Measurements from ENCODE around the gene ZNRF2.
A peak's percentile ranks its signal among the peaks of the same experiment; 100 is the strongest.
"Not testable (repeated sequence)": the region's sequence is repeated elsewhere in the genome, so short reads cannot be mapped to it uniquely, and the experiment has no call there.

ZNRF2 gene

GRCh38 chr7:30279653-30279904 is 4.8 kb upstream of the ZNRF2 start:
- Histone ChIP-seq H3K27ac (ENCODE audit: low read length) (no peak overlapping the region), H3K9ac (ENCODE audit: low read length) (no peak overlapping the region), H3K4me3 (ENCODE audit: low read length) (no peak overlapping the region), H3K9me3 (ENCODE audit: control insufficient read depth, low read depth, low read length) (no peaks in the 10 kb centered on the region), H3K36me3 (ENCODE audit: control insufficient read depth, low read depth, low read length) (no peaks in the 10 kb centered on the region), H3K27me3 (ENCODE audit: control insufficient read depth, insufficient read depth, low read length) (no peaks in the 10 kb centered on the region), H3K4me1 (ENCODE audit: control insufficient read depth, low read depth, low read length) (peaks cover 6% of the 10 kb centered on the region)

GRCh38 chr7:30280631-30281030 is 3.8 kb upstream of the ZNRF2 start:
- Histone ChIP-seq H3K9me3 (ENCODE audit: control insufficient read depth, low read depth, low read length) (no peaks in the 10 kb centered on the region), H3K4me1 (ENCODE audit: control insufficient read depth, low read depth, low read length) (peaks cover 6% of the 10 kb centered on the region), H3K27ac (ENCODE audit: low read length) (no peak overlapping the region), H3K4me3 (ENCODE audit: low read length) (no peak overlapping the region), H3K36me3 (ENCODE audit: control insufficient read depth, low read depth, low read length) (no peaks in the 10 kb centered on the region), H3K27me3 (ENCODE audit: control insufficient read depth, insufficient read depth, low read length) (no peaks in the 10 kb centered on the region), H3K9ac (ENCODE audit: low read length) (no peak overlapping the region)

- Histone ChIP-seq H3K4me1 (ENCODE audit: control insufficient read depth, low read depth, low read length) (peaks cover 8% of the 10 kb centered on the region), H3K27me3 (ENCODE audit: control insufficient read depth, insufficient read depth, low read length) (no peaks in the 10 kb centered on the region), H3K4me3 (ENCODE audit: low read length) (no peak overlapping the region), H3K36me3 (ENCODE audit: control insufficient read depth, low read depth, low read length) (no peaks in the 10 kb centered on the region), H3K9ac (ENCODE audit: low read length) (no peak overlapping the region), H3K9me3 (ENCODE audit: control insufficient read depth, low read depth, low read length) (no peaks in the 10 kb centered on the region), H3K27ac (ENCODE audit: low read length) (no peak overlapping the region)
These were observed 3.1 kb upstream of the ZNRF2 start for GRCh38 chr7:30281263-30281662.

GRCh38 chr7:30281791-30282190 is 2.6 kb upstream of the ZNRF2 start:
- Histone ChIP-seq H3K9me3 (ENCODE audit: control insufficient read depth, low read depth, low read length) (no peaks in the 10 kb centered on the region), H3K27me3 (ENCODE audit: control insufficient read depth, insufficient read depth, low read length) (no peaks in the 10 kb centered on the region), H3K4me3 (ENCODE audit: low read length) (no peak overlapping the region), H3K9ac (ENCODE audit: low read length) (no peak overlapping the region), H3K27ac (ENCODE audit: low read length) (no peak overlapping the region), H3K4me1 (ENCODE audit: control insufficient read depth, low read depth, low read length) (peaks cover 13% of the 10 kb centered on the region), H3K36me3 (ENCODE audit: control insufficient read depth, low read depth, low read length) (no peaks in the 10 kb centered on the region)

GRCh38 chr7:30282735-30283134 is 1.7 kb upstream of the ZNRF2 start:
- H3K4me1 ChIP-seq (ENCODE audit: control insufficient read depth, low read depth, low read length), result peaks cover 20% of the 10 kb centered on the region
- no peaks in the 10 kb centered on the region for H3K36me3 ChIP-seq (ENCODE audit: control insufficient read depth, low read depth, low read length)
- H3K9ac ChIP-seq (ENCODE audit: low read length), result no peak overlapping the region
- no peaks in the 10 kb centered on the region for H3K27me3 ChIP-seq (ENCODE audit: control insufficient read depth, insufficient read depth, low read length)
- no peak overlapping the region for H3K4me3 ChIP-seq (ENCODE audit: low read length)
- H3K9me3 ChIP-seq (ENCODE audit: control insufficient read depth, low read depth, low read length), result no peaks in the 10 kb centered on the region
- H3K27ac ChIP-seq (ENCODE audit: low read length), result no peak overlapping the region

GRCh38 chr7:30285067-30285535 is 704 bp downstream of the ZNRF2 start:
- H3K4me3 ChIP-seq (ENCODE audit: low read length), result peak overlapping the region; percentile 86
- no peak overlapping the region for H3K27ac ChIP-seq (ENCODE audit: low read length)
- peaks cover 20% of the 10 kb centered on the region for H3K4me1 ChIP-seq (ENCODE audit: control insufficient read depth, low read depth, low read length)
- no peaks in the 10 kb centered on the region for H3K36me3 ChIP-seq (ENCODE audit: control insufficient read depth, low read depth, low read length)
- H3K27me3 ChIP-seq (ENCODE audit: control insufficient read depth, insufficient read depth, low read length), result no peaks in the 10 kb centered on the region
- no peaks in the 10 kb centered on the region for H3K9me3 ChIP-seq (ENCODE audit: control insufficient read depth, low read depth, low read length)
- H3K9ac ChIP-seq (ENCODE audit: low read length), result peak overlapping the region; percentile 48

- H3K4me1 ChIP-seq (ENCODE audit: control insufficient read depth, low read depth, low read length), result peaks cover 20% of the 10 kb centered on the region
- H3K36me3 ChIP-seq (ENCODE audit: control insufficient read depth, low read depth, low read length), result no peaks in the 10 kb centered on the region
- peak overlapping the region; percentile 86 for H3K4me3 ChIP-seq (ENCODE audit: low read length)
- no peaks in the 10 kb centered on the region for H3K9me3 ChIP-seq (ENCODE audit: control insufficient read depth, low read depth, low read length)
- H3K27me3 ChIP-seq (ENCODE audit: control insufficient read depth, insufficient read depth, low read length), result no peaks in the 10 kb centered on the region
- no peak overlapping the region for H3K27ac ChIP-seq (ENCODE audit: low read length)
- H3K9ac ChIP-seq (ENCODE audit: low read length), result peak overlapping the region; percentile 50
These were observed 1.3 kb downstream of the ZNRF2 start for GRCh38 chr7:30285536-30286284.

GRCh38 chr7:30286749-30287148 is 2.4 kb downstream of the ZNRF2 start:
- Histone ChIP-seq H3K27ac (ENCODE audit: low read length) (no peak overlapping the region), H3K9ac (ENCODE audit: low read length) (peak overlapping the region; percentile 50), H3K9me3 (ENCODE audit: control insufficient read depth, low read depth, low read length) (no peaks in the 10 kb centered on the region), H3K27me3 (ENCODE audit: control insufficient read depth, insufficient read depth, low read length) (no peaks in the 10 kb centered on the region), H3K4me1 (ENCODE audit: control insufficient read depth, low read depth, low read length) (peaks cover 16% of the 10 kb centered on the region), H3K4me3 (ENCODE audit: low read length) (peak overlapping the region; percentile 86), H3K36me3 (ENCODE audit: control insufficient read depth, low read depth, low read length) (no peaks in the 10 kb centered on the region)

- H3K36me3 ChIP-seq (ENCODE audit: control insufficient read depth, low read depth, low read length); H3K27ac ChIP-seq (ENCODE audit: low read length); H3K9ac ChIP-seq (ENCODE audit: low read length); H3K9me3 ChIP-seq (ENCODE audit: control insufficient read depth, low read depth, low read length); H3K27me3 ChIP-seq (ENCODE audit: control insufficient read depth, insufficient read depth, low read length): not testable (repeated sequence)
- Histone ChIP-seq H3K4me3 (ENCODE audit: low read length) (peak overlapping the region; percentile 86), H3K4me1 (ENCODE audit: control insufficient read depth, low read depth, low read length) (peaks cover 15% of the 10 kb centered on the region)
These were observed 3.2 kb downstream of the ZNRF2 start for GRCh38 chr7:30287625-30288024.

GRCh38 chr7:30289634-30290033 is 5.2 kb downstream of the ZNRF2 start:
- not testable (repeated sequence) for H3K9ac ChIP-seq (ENCODE audit: low read length); H3K36me3 ChIP-seq (ENCODE audit: control insufficient read depth, low read depth, low read length); H3K9me3 ChIP-seq (ENCODE audit: control insufficient read depth, low read depth, low read length); H3K4me3 ChIP-seq (ENCODE audit: low read length); H3K27ac ChIP-seq (ENCODE audit: low read length); H3K27me3 ChIP-seq (ENCODE audit: control insufficient read depth, insufficient read depth, low read length)
- peaks cover 15% of the 10 kb centered on the region for H3K4me1 ChIP-seq (ENCODE audit: control insufficient read depth, low read depth, low read length)

- H3K9me3 ChIP-seq (ENCODE audit: control insufficient read depth, low read depth, low read length); H3K36me3 ChIP-seq (ENCODE audit: control insufficient read depth, low read depth, low read length); H3K4me3 ChIP-seq (ENCODE audit: low read length); H3K27ac ChIP-seq (ENCODE audit: low read length); H3K9ac ChIP-seq (ENCODE audit: low read length); H3K27me3 ChIP-seq (ENCODE audit: control insufficient read depth, insufficient read depth, low read length): not testable (repeated sequence)
- H3K4me1 ChIP-seq (ENCODE audit: control insufficient read depth, low read depth, low read length), result peaks cover 15% of the 10 kb centered on the region
These were observed 5.9 kb downstream of the ZNRF2 start for GRCh38 chr7:30290317-30290716.

- not testable (repeated sequence) for H3K4me3 ChIP-seq (ENCODE audit: low read length); H3K36me3 ChIP-seq (ENCODE audit: control insufficient read depth, low read depth, low read length); H3K27ac ChIP-seq (ENCODE audit: low read length); H3K4me1 ChIP-seq (ENCODE audit: control insufficient read depth, low read depth, low read length); H3K27me3 ChIP-seq (ENCODE audit: control insufficient read depth, insufficient read depth, low read length); H3K9me3 ChIP-seq (ENCODE audit: control insufficient read depth, low read depth, low read length); H3K9ac ChIP-seq (ENCODE audit: low read length)
These were observed 8.1 kb downstream of the ZNRF2 start for GRCh38 chr7:30292416-30293038.

All from iPS-18a (cell line).